ENCODE results near the gene TMEM132E. TPM values are rescaled to one million over a fixed set of nuclear protein-coding genes. Genes with fewer than 3 reads are reported as not detected.
A peak's percentile ranks its signal among the peaks of the same experiment; 100 is the strongest.

TMEM132E gene
- total RNA-seq, 1 donor from 2014 or later = not detected

GRCh38 chr17:34665819-34666763, 86.7 kb downstream of the TMEM132E start:
- DNase-seq (ENCODE audit: extremely low spot score, unreplicated experiment) = no peak
- Mint-ChIP-seq H3K27me3 (ENCODE audit: unreplicated experiment) (no peaks in the 10 kb centered on the region), H3K4me1 (ENCODE audit: unreplicated experiment) (no peaks in the 10 kb centered on the region), H3K4me3 (ENCODE audit: unreplicated experiment) (no peak overlapping the region), H3K27ac (ENCODE audit: unreplicated experiment) (no peak overlapping the region), H3K9me3 (ENCODE audit: unreplicated experiment) (no peaks in the 10 kb centered on the region), H3K36me3 (ENCODE audit: unreplicated experiment) (no peaks in the 10 kb centered on the region)
- TF ChIP-seq CTCF (IDR thresholded peaks at IDR 0.05) = no peak

GRCh38 chr17:34667656-34668055, 88.3 kb downstream of the TMEM132E start:
- no peak for DNase-seq (ENCODE audit: extremely low spot score, unreplicated experiment)
- H3K4me3 Mint-ChIP-seq (ENCODE audit: unreplicated experiment) = no peak overlapping the region
- H3K36me3 Mint-ChIP-seq (ENCODE audit: unreplicated experiment) = no peaks in the 10 kb centered on the region
- H3K9me3 Mint-ChIP-seq (ENCODE audit: unreplicated experiment) = no peaks in the 10 kb centered on the region
- H3K27ac Mint-ChIP-seq (ENCODE audit: unreplicated experiment) = no peak overlapping the region
- no peaks in the 10 kb centered on the region for H3K4me1 Mint-ChIP-seq (ENCODE audit: unreplicated experiment)
- TF ChIP-seq CTCF (IDR thresholded peaks at IDR 0.05) = no peak
- H3K27me3 Mint-ChIP-seq (ENCODE audit: unreplicated experiment) = no peaks in the 10 kb centered on the region

GRCh38 chr17:34668206-34668605, 88.8 kb downstream of the TMEM132E start:
- no peaks in the 10 kb centered on the region for H3K36me3 Mint-ChIP-seq (ENCODE audit: unreplicated experiment)
- H3K4me3 Mint-ChIP-seq (ENCODE audit: unreplicated experiment) = no peak overlapping the region
- no peaks in the 10 kb centered on the region for H3K4me1 Mint-ChIP-seq (ENCODE audit: unreplicated experiment)
- no peak for TF ChIP-seq CTCF (IDR thresholded peaks at IDR 0.05)
- no peak for DNase-seq (ENCODE audit: extremely low spot score, unreplicated experiment)
- H3K27me3 Mint-ChIP-seq (ENCODE audit: unreplicated experiment) = no peaks in the 10 kb centered on the region
- no peak overlapping the region for H3K27ac Mint-ChIP-seq (ENCODE audit: unreplicated experiment)
- H3K9me3 Mint-ChIP-seq (ENCODE audit: unreplicated experiment) = no peaks in the 10 kb centered on the region

GRCh38 chr17:34669511-34669910, 90.1 kb downstream of the TMEM132E start:
- H3K4me1 Mint-ChIP-seq (ENCODE audit: unreplicated experiment) = no peaks in the 10 kb centered on the region
- H3K4me3 Mint-ChIP-seq (ENCODE audit: unreplicated experiment) = no peak overlapping the region
- no peak overlapping the region for H3K27ac Mint-ChIP-seq (ENCODE audit: unreplicated experiment)
- peak; percentile 62 for DNase-seq (ENCODE audit: extremely low spot score, unreplicated experiment)
- no peak for TF ChIP-seq CTCF (IDR thresholded peaks at IDR 0.05)
- H3K36me3 Mint-ChIP-seq (ENCODE audit: unreplicated experiment) = no peaks in the 10 kb centered on the region
- H3K27me3 Mint-ChIP-seq (ENCODE audit: unreplicated experiment) = no peaks in the 10 kb centered on the region
- no peaks in the 10 kb centered on the region for H3K9me3 Mint-ChIP-seq (ENCODE audit: unreplicated experiment)

GRCh38 chr17:34670618-34671017, 91.2 kb downstream of the TMEM132E start:
- DNase-seq (ENCODE audit: extremely low spot score, unreplicated experiment) = peak; percentile 69
- Mint-ChIP-seq H3K4me3 (ENCODE audit: unreplicated experiment) (no peak overlapping the region), H3K27ac (ENCODE audit: unreplicated experiment) (no peak overlapping the region), H3K9me3 (ENCODE audit: unreplicated experiment) (no peaks in the 10 kb centered on the region), H3K27me3 (ENCODE audit: unreplicated experiment) (no peaks in the 10 kb centered on the region), H3K36me3 (ENCODE audit: unreplicated experiment) (no peaks in the 10 kb centered on the region), H3K4me1 (ENCODE audit: unreplicated experiment) (no peaks in the 10 kb centered on the region)
- TF ChIP-seq CTCF (IDR thresholded peaks at IDR 0.05) = no peak
